Measurements from ENCODE around the gene LCN12. TPM values are rescaled to one million over a fixed set of nuclear protein-coding genes. Genes with fewer than 3 reads are reported as not detected.

LCN12 gene
- total and polyA plus RNA-seq, 4 donors: 0.71 to 3.3 (median 1.6) TPM; not detected in 1

GRCh38 chr9:136923881-136924280 is 28.2 kb upstream of the LCN12 start:
- DNase-seq (no peak), ATAC-seq (ENCODE audit: low FRiP score) (no peak)
- Histone ChIP-seq H3K9me3 (ENCODE audit: control insufficient read depth, low read length) (no peaks in the 10 kb centered on the region), H3K36me3 (ENCODE audit: control insufficient read depth in 1 of 2, insufficient read depth in 2 of 2, low read length in 1 of 2) (no peaks in the 10 kb centered on the region), H3K4me1 (ENCODE audit: control insufficient read depth in 1 of 2, insufficient read depth in 2 of 2, low read length in 2 of 2) (no peaks in the 10 kb centered on the region), H3K27me3 (ENCODE audit: control insufficient read depth in 1 of 2, insufficient read depth in 2 of 2, low read length in 1 of 2) (no peaks in the 10 kb centered on the region), H3K27ac (ENCODE audit: low read depth in 1 of 2, low read length in 2 of 2) (no peak overlapping the region), H3K4me3 (ENCODE audit: low read length in 2 of 2) (no peak overlapping the region)
- intact Hi-C loops (cut with DNase I): no loop called here
- 97% methylated on average over 19 of the region's 19 CpGs for WGBS, 2 donors

GRCh38 chr9:136925414-136926153 is 26.5 kb upstream of the LCN12 start:
- Histone ChIP-seq H3K4me1 (ENCODE audit: control insufficient read depth in 1 of 2, insufficient read depth in 2 of 2, low read length in 2 of 2) (no peaks in the 10 kb centered on the region), H3K4me3 (ENCODE audit: low read length in 2 of 2) (no peak overlapping the region), H3K36me3 (ENCODE audit: control insufficient read depth in 1 of 2, insufficient read depth in 2 of 2, low read length in 1 of 2) (no peaks in the 10 kb centered on the region), H3K27ac (ENCODE audit: low read depth in 1 of 2, low read length in 2 of 2) (no peak overlapping the region), H3K9me3 (ENCODE audit: control insufficient read depth, low read length) (no peaks in the 10 kb centered on the region), H3K27me3 (ENCODE audit: control insufficient read depth in 1 of 2, insufficient read depth in 2 of 2, low read length in 1 of 2) (no peaks in the 10 kb centered on the region)
- DNase-seq (no peak), ATAC-seq (ENCODE audit: low FRiP score) (peak; percentile 27)
- WGBS, 2 donors: 75 to 76% methylated on average over 33 of the region's 33 CpGs
- intact Hi-C loops (cut with DNase I): no loop called here

DNA sequence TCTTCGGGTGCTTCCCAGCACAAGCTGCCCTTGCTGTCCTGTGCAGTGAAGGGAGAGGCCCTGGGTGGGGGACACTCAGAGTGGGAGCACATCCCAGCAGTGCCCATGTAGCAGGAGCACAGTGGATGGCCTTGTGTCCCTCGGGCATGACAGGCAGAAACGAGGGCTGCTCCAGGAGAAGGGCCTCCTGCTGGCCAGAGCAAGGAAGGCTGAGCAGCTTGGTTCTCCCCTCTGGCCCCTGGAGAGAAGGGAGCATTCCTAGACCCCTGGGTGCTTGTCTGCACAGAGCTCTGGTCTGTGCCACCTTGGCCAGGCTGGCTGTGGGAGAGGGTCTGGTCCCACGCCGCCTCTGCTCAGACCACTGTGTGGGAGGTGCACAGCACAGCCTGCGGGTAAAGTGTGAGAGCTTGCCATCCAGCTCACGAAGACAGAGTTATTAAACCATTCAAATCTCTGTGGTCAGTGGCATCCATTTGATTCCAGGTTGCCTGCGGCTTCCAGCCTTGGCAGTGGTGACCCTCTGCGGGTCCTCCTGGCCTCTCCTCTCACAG is 25.8 kb upstream of the LCN12 start:
- Histone ChIP-seq H3K36me3 (ENCODE audit: control insufficient read depth in 1 of 2, insufficient read depth in 2 of 2, low read length in 1 of 2) (no peaks in the 10 kb centered on the region), H3K4me1 (ENCODE audit: control insufficient read depth in 1 of 2, insufficient read depth in 2 of 2, low read length in 2 of 2) (no peaks in the 10 kb centered on the region), H3K9me3 (ENCODE audit: control insufficient read depth, low read length) (no peaks in the 10 kb centered on the region), H3K27ac (ENCODE audit: low read depth in 1 of 2, low read length in 2 of 2) (no peak overlapping the region), H3K27me3 (ENCODE audit: control insufficient read depth in 1 of 2, insufficient read depth in 2 of 2, low read length in 1 of 2) (no peaks in the 10 kb centered on the region), H3K4me3 (ENCODE audit: low read length in 2 of 2) (no peak overlapping the region)
- ATAC-seq (ENCODE audit: low FRiP score) (no peak), DNase-seq (no peak)
- intact Hi-C loops (cut with DNase I): no loop called here
- WGBS, 2 donors: 79 to 86% methylated on average over 9 of the region's 9 CpGs

DNA sequence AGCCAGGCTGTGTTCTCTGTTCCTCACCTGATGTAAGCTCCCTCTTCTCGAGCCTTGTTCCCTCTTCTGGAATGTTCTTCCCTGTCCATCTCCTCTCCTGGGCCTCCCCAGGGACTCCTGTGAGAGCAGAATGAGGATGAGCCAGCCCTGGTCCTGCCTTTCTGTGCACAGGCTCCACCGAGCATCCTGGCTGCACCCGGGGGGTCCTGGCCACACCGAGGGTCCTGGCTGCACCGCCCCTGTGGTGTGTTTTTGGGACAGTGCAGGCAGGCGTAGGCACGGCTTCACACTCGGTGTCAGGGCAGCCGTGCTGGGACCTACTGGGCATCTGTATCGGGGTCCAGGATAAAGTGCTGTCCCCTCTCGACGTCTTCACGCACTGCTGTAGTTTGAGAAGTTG is 25.3 kb upstream of the LCN12 start:
- Histone ChIP-seq H3K36me3 (ENCODE audit: control insufficient read depth in 1 of 2, insufficient read depth in 2 of 2, low read length in 1 of 2) (no peaks in the 10 kb centered on the region), H3K4me3 (ENCODE audit: low read length in 2 of 2) (no peak overlapping the region), H3K4me1 (ENCODE audit: control insufficient read depth in 1 of 2, insufficient read depth in 2 of 2, low read length in 2 of 2) (no peaks in the 10 kb centered on the region), H3K27ac (ENCODE audit: low read depth in 1 of 2, low read length in 2 of 2) (no peak overlapping the region), H3K27me3 (ENCODE audit: control insufficient read depth in 1 of 2, insufficient read depth in 2 of 2, low read length in 1 of 2) (no peaks in the 10 kb centered on the region), H3K9me3 (ENCODE audit: control insufficient read depth, low read length) (no peaks in the 10 kb centered on the region)
- intact Hi-C loops (cut with DNase I): no loop called here
- WGBS, 2 donors: 93 to 94% methylated on average over 13 of the region's 13 CpGs
- no peak for ATAC-seq (ENCODE audit: low FRiP score)
- no peak for DNase-seq

GRCh38 chr9:136927343-136928271 is 24.5 kb upstream of the LCN12 start:
- no peaks in the 10 kb centered on the region for H3K27me3 ChIP-seq (ENCODE audit: control insufficient read depth in 1 of 2, insufficient read depth in 2 of 2, low read length in 1 of 2)
- intact Hi-C loops (cut with DNase I): no loop called here
- 86 to 90% methylated on average over 23 of the region's 23 CpGs for WGBS, 2 donors
- no peak overlapping the region for H3K4me3 ChIP-seq (ENCODE audit: low read length in 2 of 2)
- H3K9me3 ChIP-seq (ENCODE audit: control insufficient read depth, low read length): no peaks in the 10 kb centered on the region
- H3K27ac ChIP-seq (ENCODE audit: low read depth in 1 of 2, low read length in 2 of 2): no peak overlapping the region
- ATAC-seq (ENCODE audit: low FRiP score): no peak
- H3K4me1 ChIP-seq (ENCODE audit: control insufficient read depth in 1 of 2, insufficient read depth in 2 of 2, low read length in 2 of 2): no peaks in the 10 kb centered on the region
- no peak for DNase-seq
- no peaks in the 10 kb centered on the region for H3K36me3 ChIP-seq (ENCODE audit: control insufficient read depth in 1 of 2, insufficient read depth in 2 of 2, low read length in 1 of 2)

GRCh38 chr9:136928591-136928990 is 23.5 kb upstream of the LCN12 start:
- no peaks in the 10 kb centered on the region for H3K27me3 ChIP-seq (ENCODE audit: control insufficient read depth in 1 of 2, insufficient read depth in 2 of 2, low read length in 1 of 2)
- H3K9me3 ChIP-seq (ENCODE audit: control insufficient read depth, low read length): no peaks in the 10 kb centered on the region
- intact Hi-C loops (cut with DNase I): no loop called here
- DNase-seq: no peak
- no peak overlapping the region for H3K4me3 ChIP-seq (ENCODE audit: low read length in 2 of 2)
- no peaks in the 10 kb centered on the region for H3K36me3 ChIP-seq (ENCODE audit: control insufficient read depth in 1 of 2, insufficient read depth in 2 of 2, low read length in 1 of 2)
- no peak overlapping the region for H3K27ac ChIP-seq (ENCODE audit: low read depth in 1 of 2, low read length in 2 of 2)
- WGBS, 2 donors: 60 to 66% methylated on average over 9 of the region's 9 CpGs
- peak; percentile 65 for ATAC-seq (ENCODE audit: low FRiP score)
- no peaks in the 10 kb centered on the region for H3K4me1 ChIP-seq (ENCODE audit: control insufficient read depth in 1 of 2, insufficient read depth in 2 of 2, low read length in 2 of 2)

- no peaks in the 10 kb centered on the region for H3K9me3 ChIP-seq (ENCODE audit: control insufficient read depth, low read length)
- DNase-seq (no peak), ATAC-seq (ENCODE audit: low FRiP score) (no peak)
- no peaks in the 10 kb centered on the region for H3K36me3 ChIP-seq (ENCODE audit: control insufficient read depth in 1 of 2, insufficient read depth in 2 of 2, low read length in 1 of 2)
- no peaks in the 10 kb centered on the region for H3K27me3 ChIP-seq (ENCODE audit: control insufficient read depth in 1 of 2, insufficient read depth in 2 of 2, low read length in 1 of 2)
- no peak overlapping the region for H3K27ac ChIP-seq (ENCODE audit: low read depth in 1 of 2, low read length in 2 of 2)
- intact Hi-C loops (cut with DNase I): no loop called here
- 71 to 91% methylated on average over 4 of the region's 4 CpGs for WGBS, 2 donors
- no peaks in the 10 kb centered on the region for H3K4me1 ChIP-seq (ENCODE audit: control insufficient read depth in 1 of 2, insufficient read depth in 2 of 2, low read length in 2 of 2)
- H3K4me3 ChIP-seq (ENCODE audit: low read length in 2 of 2): no peak overlapping the region
Measured at GRCh38 chr9:136930014-136930413, 22.1 kb upstream of the LCN12 start.

GRCh38 chr9:136931611-136932130 is 20.4 kb upstream of the LCN12 start:
- H3K9me3 ChIP-seq (ENCODE audit: control insufficient read depth, low read length): no peaks in the 10 kb centered on the region
- H3K4me1 ChIP-seq (ENCODE audit: control insufficient read depth in 1 of 2, insufficient read depth in 2 of 2, low read length in 2 of 2): no peaks in the 10 kb centered on the region
- no peak overlapping the region for H3K4me3 ChIP-seq (ENCODE audit: low read length in 2 of 2)
- DNase-seq (no peak), ATAC-seq (ENCODE audit: low FRiP score) (no peak)
- intact Hi-C loops (cut with DNase I): no loop called here
- H3K36me3 ChIP-seq (ENCODE audit: control insufficient read depth in 1 of 2, insufficient read depth in 2 of 2, low read length in 1 of 2): no peaks in the 10 kb centered on the region
- WGBS, 2 donors: 97% methylated on average over 2 of the region's 2 CpGs
- H3K27ac ChIP-seq (ENCODE audit: low read depth in 1 of 2, low read length in 2 of 2): no peak overlapping the region
- no peaks in the 10 kb centered on the region for H3K27me3 ChIP-seq (ENCODE audit: control insufficient read depth in 1 of 2, insufficient read depth in 2 of 2, low read length in 1 of 2)

Measured in aorta (tissue), 5 donors.